BJ (cell line): ENCODE measurements around the gene IL22RA1. TPM values are rescaled to one million over a fixed set of nuclear protein-coding genes. Genes with fewer than 3 reads are reported as not detected.

ENCODE experiments used
- CTCF ChIA-PET: fragments of 350-600 bp; formaldehyde crosslinking; extraction: SDS; loops from one replicate; lab custom pipeline; 2021; ENCODE audit warnings: antibody characterized with exemption, inconsistent platforms; lab: Yijun Ruan, JAX
- POLR2A ChIA-PET: fragments of 300-600 bp; sonication (Branson Sonifier 250); formaldehyde crosslinking; extraction: SDS; loops from one replicate; lab custom pipeline; 2021; ENCODE audit warnings: antibody characterized with exemption; lab: Charles Lee
- DNase-seq: peaks from one replicate; pipeline ENCODE4 v3.0.0-alpha.2; 2011; ENCODE audit warnings: low read depth
- H3K27me3 ChIP-seq: 2 replicates; pipeline ENCODE4 v1.6.0; 2011; ENCODE audit warnings: low read length; ENCODE audit not compliant: control insufficient read depth, insufficient read depth
- H3K36me3 ChIP-seq: 2 replicates; pipeline ENCODE4 v1.5.1; 2011; ENCODE audit warnings: low read length; ENCODE audit not compliant: control insufficient read depth, insufficient read depth
- H3K4me3 ChIP-seq: 2 replicates; pipeline ENCODE4 v1.5.1; 2011; ENCODE audit warnings: low read depth, mild to moderate bottlenecking, control low read depth, low read length
- CTCF ChIP-seq: IDR thresholded peaks from 2 replicates; pipeline ENCODE4 v1.5.1; 2011; ENCODE audit warnings: low read depth, mild to moderate bottlenecking, control low read depth, inconsistent platforms, low read length, moderate library complexity; ENCODE audit not compliant: insufficient read depth
- polyA plus RNA-seq: library from polyadenylated mRNA; depleted of rRNA; stranded (reverse); fragments of >200 nt; gene quantifications from 2 replicates; pipeline ENCODE4 v1.2.3, GENCODE V29; 2011

IL22RA1 gene
- polyA plus RNA-seq, 1 experiment: not detected

GRCh38 chr1:24096009-24096738 lies 46.8 kb downstream of the IL22RA1 start:
- TF ChIP-seq CTCF: no peak
- no peaks in the 10 kb centered on the region; the same call in none of the 2 replicates for H3K27me3 ChIP-seq
- H3K36me3 ChIP-seq: no peaks in the 10 kb centered on the region
- no peak overlapping the region for H3K4me3 ChIP-seq
- no peak for DNase-seq
- ChIA-PET CTCF (interaction anchor here (1.1 kb wide), 1 partner anchor 11 kb away, joined by 3 read pairs; no protein-coding TSS in a partner anchor), POLR2A (no interaction called here)

- no peak overlapping the region for H3K4me3 ChIP-seq
- no peaks in the 10 kb centered on the region for H3K36me3 ChIP-seq
- ChIA-PET POLR2A (no interaction called here), CTCF (interaction anchor here (1.1 kb wide), 1 partner anchor 11 kb away, joined by 3 read pairs; no protein-coding TSS in a partner anchor)
- TF ChIP-seq CTCF: no peak
- no peaks in the 10 kb centered on the region; the same call in none of the 2 replicates for H3K27me3 ChIP-seq
- no peak for DNase-seq
These were observed 47.6 kb downstream of the IL22RA1 start for GRCh38 chr1:24095140-24095859.

- no peaks in the 10 kb centered on the region; the same call in none of the 2 replicates for H3K27me3 ChIP-seq
- ChIA-PET POLR2A (no interaction called here), CTCF (no interaction called here)
- no peaks in the 10 kb centered on the region for H3K36me3 ChIP-seq
- H3K4me3 ChIP-seq: no peak overlapping the region
- no peak for TF ChIP-seq CTCF
- DNase-seq: no peak
These were observed 48.4 kb downstream of the IL22RA1 start for GRCh38 chr1:24094554-24094953.

- DNase-seq: no peak
- TF ChIP-seq CTCF: no peak
- Histone ChIP-seq H3K27me3 (no peaks in the 10 kb centered on the region; the same call in none of the 2 replicates), H3K36me3 (no peaks in the 10 kb centered on the region), H3K4me3 (no peak overlapping the region)
- ChIA-PET POLR2A (no interaction called here), CTCF (interaction anchor here (1.5 kb wide), 1 partner anchor 10 kb away, joined by 3 read pairs; no protein-coding TSS in a partner anchor)
These were observed 49.2 kb downstream of the IL22RA1 start for GRCh38 chr1:24093732-24094131.

- Histone ChIP-seq H3K36me3 (no peaks in the 10 kb centered on the region), H3K27me3 (peaks cover 3% of the 10 kb centered on the region; the same call in 1 of the 2 replicates), H3K4me3 (no peak overlapping the region)
- DNase-seq: no peak
- CTCF ChIA-PET: interaction anchor here (1.5 kb wide), 1 partner anchor 10 kb away, joined by 3 read pairs; no protein-coding TSS in a partner anchor
- POLR2A ChIA-PET: no interaction called here
- TF ChIP-seq CTCF: no peak
These were observed 50.0 kb downstream of the IL22RA1 start for GRCh38 chr1:24092979-24093378.
